ENCODE results near the gene DEFB116.
"Not testable (repeated sequence)": the region's sequence is repeated elsewhere in the genome, so short reads cannot be mapped to it uniquely, and the experiment has no call there.

Gene DEFB116

DNA sequence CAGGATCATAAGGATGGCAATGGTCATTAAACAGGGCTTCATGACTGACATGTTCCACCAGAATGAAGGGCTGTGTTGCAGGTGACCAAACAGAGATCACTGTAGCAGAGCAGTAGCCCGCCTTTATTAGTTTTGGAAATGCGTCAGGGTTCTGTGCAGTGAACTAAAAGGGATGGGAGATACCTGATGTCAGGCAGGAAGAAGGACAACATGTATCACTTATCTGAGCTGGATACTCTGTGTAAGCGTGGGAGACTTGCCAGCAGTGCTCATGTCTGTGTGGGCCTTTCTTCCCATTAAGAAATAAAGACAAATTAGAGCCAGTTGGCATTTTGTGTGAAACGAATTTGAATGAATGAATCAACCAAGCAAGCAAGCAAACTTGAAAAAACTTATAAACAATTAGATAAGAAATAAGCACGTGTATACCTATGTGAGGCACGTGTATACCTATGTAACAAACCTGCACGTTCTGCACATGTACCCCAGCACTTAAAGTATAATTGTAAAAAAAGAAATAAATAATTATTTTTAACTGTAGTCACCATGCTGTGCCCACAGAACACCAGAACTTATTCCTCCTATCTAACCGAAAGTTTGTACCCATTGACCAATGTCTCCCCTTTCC, at the start of gene DEFB116:
Gene DEFB116 (minus strand): TSS at position 51 of the 628 bp plus-strand sequence. CDS start 0 bp downstream, at position 51.
- H3K27ac ChIP-seq = no peak within 1 kb of the TSS
- TF ChIP-seq, protein P1, sequence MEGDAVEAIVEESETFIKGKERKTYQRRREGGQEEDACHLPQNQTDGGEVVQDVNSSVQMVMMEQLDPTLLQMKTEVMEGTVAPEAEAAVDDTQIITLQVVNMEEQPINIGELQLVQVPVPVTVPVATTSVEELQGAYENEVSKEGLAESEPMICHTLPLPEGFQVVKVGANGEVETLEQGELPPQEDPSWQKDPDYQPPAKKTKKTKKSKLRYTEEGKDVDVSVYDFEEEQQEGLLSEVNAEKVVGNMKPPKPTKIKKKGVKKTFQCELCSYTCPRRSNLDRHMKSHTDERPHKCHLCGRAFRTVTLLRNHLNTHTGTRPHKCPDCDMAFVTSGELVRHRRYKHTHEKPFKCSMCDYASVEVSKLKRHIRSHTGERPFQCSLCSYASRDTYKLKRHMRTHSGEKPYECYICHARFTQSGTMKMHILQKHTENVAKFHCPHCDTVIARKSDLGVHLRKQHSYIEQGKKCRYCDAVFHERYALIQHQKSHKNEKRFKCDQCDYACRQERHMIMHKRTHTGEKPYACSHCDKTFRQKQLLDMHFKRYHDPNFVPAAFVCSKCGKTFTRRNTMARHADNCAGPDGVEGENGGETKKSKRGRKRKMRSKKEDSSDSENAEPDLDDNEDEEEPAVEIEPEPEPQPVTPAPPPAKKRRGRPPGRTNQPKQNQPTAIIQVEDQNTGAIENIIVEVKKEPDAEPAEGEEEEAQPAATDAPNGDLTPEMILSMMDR (IDR thresholded peaks at IDR 0.05) = no peak
- TF ChIP-seq ZFX (IDR thresholded peaks at IDR 0.05; ENCODE audit: borderline replicate concordance) = no peak

DNA sequence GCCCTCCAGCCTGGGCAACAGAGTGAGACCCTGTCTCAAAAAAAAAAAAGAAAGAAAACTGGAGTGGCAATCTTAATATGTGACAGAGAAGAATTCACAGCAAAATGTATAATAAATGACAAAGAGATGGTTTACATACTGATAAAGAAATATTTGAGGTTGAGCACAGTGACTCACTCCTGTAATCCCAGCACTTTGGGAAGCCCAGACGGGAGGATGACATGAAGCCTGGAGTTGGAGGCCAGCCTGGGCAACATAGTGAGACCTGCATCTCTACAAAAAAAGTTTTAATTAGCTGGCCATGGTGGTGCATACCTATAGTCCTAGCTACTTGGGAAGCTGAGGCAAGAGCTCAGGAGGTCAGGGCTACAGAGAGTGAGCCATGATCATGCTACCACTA, 47.6 kb upstream of the DEFB116 start:
- TF ChIP-seq, protein P1 (IDR thresholded peaks at IDR 0.05) = no peak
- TF ChIP-seq ZFX (IDR thresholded peaks at IDR 0.05; ENCODE audit: borderline replicate concordance) = no peak
- no peak overlapping the region for H3K27ac ChIP-seq

GRCh38 chr20:31341470-31341869, 33.1 kb upstream of the DEFB116 start:
- H3K27ac ChIP-seq = no peak overlapping the region
- TF ChIP-seq, protein P1 (IDR thresholded peaks at IDR 0.05) = no peak
- TF ChIP-seq ZFX (IDR thresholded peaks at IDR 0.05; ENCODE audit: borderline replicate concordance) = no peak

DNA sequence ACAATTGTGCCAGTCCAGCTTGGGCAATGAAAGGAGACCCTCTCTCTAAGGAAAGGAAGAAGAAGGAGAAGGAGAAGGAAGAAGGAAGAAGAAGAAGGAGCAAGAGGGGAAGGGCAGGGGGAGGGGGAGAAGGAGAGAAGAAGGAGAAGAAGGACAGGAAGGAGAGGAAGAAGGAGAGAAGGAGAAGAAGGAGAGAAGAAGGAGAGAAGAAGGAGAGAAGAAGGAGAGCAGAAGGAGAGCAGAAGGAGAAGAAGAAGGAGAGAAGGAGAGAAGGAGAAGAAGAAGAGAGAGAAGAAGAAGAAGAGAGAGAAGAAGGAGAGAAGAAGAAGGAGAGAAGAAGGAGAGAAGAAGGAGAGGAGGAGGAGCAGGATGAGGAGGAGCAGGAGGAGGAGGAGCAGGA, 22.5 kb upstream of the DEFB116 start:
- H3K27ac ChIP-seq = no peak overlapping the region
- TF ChIP-seq ZFX (IDR thresholded peaks at IDR 0.05; ENCODE audit: borderline replicate concordance) = no peak
- TF ChIP-seq, protein P1 (IDR thresholded peaks at IDR 0.05) = no peak

DNA sequence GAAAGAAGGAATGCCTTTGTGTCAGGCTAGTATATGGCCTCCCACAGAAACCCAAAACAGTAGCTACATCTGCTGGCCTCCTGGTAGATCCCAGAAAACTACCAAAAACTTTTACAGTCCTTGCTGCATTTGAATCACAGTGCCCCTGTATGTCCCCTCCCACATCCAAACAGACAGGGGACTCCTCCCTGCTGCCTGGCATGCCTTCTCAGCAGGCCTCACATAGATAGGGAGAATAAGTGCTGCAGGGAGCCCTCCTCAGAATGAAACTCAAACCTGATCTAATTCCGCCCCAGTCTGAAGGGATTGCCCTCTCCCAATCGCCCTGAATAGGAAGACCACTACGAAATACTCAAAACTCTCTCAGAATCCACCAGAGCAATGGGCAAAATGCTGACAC, 14.1 kb upstream of the DEFB116 start:
- no peak overlapping the region for H3K27ac ChIP-seq
- TF ChIP-seq ZFX (IDR thresholded peaks at IDR 0.05; ENCODE audit: borderline replicate concordance) = no peak
- TF ChIP-seq, protein P1 (IDR thresholded peaks at IDR 0.05) = no peak

GRCh38 chr20:31284964-31285363, 23.4 kb downstream of the DEFB116 start:
- not testable (repeated sequence) for H3K27ac ChIP-seq

DNA sequence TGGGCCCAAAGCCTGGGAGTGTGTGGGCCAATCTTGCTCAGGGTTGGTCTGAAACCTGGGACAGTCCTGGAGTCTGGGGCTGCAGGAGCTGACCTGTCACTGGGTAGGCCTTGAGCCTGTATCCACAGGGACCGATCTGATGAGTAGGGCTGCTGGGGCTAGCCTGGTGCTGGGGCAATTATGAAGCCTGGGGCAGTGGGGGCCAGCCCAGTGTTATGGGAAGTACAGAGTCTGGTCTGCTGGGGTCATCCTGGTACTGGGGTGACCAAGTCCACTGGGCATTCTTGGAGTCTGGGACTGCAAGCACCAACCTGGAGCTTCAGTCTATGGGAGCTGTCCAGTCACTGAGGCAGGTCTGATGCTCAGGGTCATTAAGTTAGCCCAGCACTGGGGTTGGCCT, 30.2 kb downstream of the DEFB116 start:
- H3K27ac ChIP-seq = no peak overlapping the region
- TF ChIP-seq, protein P1 (IDR thresholded peaks at IDR 0.05) = no peak
- TF ChIP-seq ZFX (IDR thresholded peaks at IDR 0.05; ENCODE audit: borderline replicate concordance) = no peak

DNA sequence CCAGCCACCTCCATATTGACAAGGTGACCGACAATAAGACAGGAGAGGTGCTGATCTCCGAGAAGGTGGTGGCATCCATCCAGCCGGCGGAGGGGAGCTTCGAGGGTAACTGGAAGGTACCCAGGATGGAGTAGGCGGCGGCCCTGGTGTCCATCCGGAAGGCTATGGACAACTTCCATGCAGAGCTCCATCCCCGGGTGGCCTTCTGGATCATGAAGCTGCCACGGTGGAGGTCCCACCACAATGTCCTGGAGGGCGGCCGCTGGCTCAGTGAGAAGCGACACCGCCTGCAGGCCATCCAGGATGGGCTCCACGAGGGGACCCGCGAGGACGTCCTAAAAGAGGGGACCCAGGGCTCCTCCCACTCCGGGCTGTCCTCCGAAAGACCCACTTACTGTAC, 33.9 kb downstream of the DEFB116 start:
- no peak for TF ChIP-seq ZFX (IDR thresholded peaks at IDR 0.05; ENCODE audit: borderline replicate concordance)
- TF ChIP-seq, protein P1 (IDR thresholded peaks at IDR 0.05) = no peak
- no peak overlapping the region for H3K27ac ChIP-seq

All from 22Rv1 (cell line).